ENCODE data around the gene UQCRC2.

GRCh38 chr16:21971856-21972255, 18.7 kb downstream of the UQCRC2 start:
- no peak for TF ChIP-seq CTCF (IDR thresholded peaks at IDR 0.05)
- no peak for TF ChIP-seq POLR2A (IDR thresholded peaks at IDR 0.05)
